ENCODE results near the gene DRICH1.

DNA sequence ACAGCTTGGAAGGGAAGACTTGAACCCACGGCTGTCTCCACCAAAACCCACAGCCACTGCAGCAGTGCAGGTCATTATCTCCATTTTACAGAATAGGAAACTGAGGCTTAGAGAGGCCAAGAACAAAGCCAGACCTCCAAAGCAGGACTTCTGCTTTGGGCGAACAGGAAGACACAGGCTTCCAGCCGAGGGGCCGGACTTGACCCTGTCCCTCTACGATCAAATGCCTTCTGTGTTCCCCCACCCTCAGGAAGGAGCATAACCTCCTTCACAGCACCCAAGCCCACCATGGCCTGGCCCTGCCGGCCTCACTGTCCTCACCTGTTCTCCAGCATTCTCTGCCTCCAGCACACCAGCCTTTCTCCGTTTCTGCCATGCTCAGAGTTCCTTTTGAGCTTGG is 67.8 kb downstream of the DRICH1 start:
- no peak for TF ChIP-seq CTCF (IDR thresholded peaks at IDR 0.05)
- TF ChIP-seq POLR2A (IDR thresholded peaks at IDR 0.05) = no peak

Measured in thyroid gland (tissue), 4 donors.